WI38 (cell line): Measurements from ENCODE around the gene PPARA.
"Not testable (repeated sequence)": the region's sequence is repeated elsewhere in the genome, so short reads cannot be mapped to it uniquely, and the experiment has no call there.

ENCODE experiments used
- H3K4me3 ChIP-seq: 2 replicates; pipeline ENCODE4 v1.5.1; 2011; ENCODE audit warnings: low read depth, mild to moderate bottlenecking, control low read depth, low read length
- TF ChIP-seq, protein P1 (sequence below): IDR thresholded peaks from 2 replicates; pipeline ENCODE4 v1.5.1; 2012; ENCODE audit warnings: low read depth, mild to moderate bottlenecking, control low read depth, low read length

PPARA gene

DNA sequence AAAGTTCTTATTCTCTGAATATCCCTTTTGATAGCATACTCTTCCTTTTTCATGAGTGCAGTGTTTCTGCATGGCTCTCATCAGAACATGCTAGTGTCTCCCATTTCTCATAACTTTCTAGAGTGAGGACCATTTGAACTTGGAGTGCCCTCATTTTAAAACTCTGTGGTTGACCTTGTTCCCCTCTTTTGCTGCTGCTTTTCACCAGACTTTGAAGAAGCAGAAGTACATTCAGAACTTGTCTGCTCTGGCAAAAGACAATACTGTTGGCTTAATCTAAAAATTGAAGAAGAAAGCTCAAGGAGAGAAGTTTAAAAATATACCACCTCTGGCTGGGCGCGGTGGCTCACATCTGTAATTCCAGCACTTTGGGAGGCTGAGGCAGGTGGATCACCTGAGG lies 35.0 kb downstream of the PPARA start:
- TF ChIP-seq, protein P1, sequence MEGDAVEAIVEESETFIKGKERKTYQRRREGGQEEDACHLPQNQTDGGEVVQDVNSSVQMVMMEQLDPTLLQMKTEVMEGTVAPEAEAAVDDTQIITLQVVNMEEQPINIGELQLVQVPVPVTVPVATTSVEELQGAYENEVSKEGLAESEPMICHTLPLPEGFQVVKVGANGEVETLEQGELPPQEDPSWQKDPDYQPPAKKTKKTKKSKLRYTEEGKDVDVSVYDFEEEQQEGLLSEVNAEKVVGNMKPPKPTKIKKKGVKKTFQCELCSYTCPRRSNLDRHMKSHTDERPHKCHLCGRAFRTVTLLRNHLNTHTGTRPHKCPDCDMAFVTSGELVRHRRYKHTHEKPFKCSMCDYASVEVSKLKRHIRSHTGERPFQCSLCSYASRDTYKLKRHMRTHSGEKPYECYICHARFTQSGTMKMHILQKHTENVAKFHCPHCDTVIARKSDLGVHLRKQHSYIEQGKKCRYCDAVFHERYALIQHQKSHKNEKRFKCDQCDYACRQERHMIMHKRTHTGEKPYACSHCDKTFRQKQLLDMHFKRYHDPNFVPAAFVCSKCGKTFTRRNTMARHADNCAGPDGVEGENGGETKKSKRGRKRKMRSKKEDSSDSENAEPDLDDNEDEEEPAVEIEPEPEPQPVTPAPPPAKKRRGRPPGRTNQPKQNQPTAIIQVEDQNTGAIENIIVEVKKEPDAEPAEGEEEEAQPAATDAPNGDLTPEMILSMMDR: no peak
- no peak overlapping the region for H3K4me3 ChIP-seq

DNA sequence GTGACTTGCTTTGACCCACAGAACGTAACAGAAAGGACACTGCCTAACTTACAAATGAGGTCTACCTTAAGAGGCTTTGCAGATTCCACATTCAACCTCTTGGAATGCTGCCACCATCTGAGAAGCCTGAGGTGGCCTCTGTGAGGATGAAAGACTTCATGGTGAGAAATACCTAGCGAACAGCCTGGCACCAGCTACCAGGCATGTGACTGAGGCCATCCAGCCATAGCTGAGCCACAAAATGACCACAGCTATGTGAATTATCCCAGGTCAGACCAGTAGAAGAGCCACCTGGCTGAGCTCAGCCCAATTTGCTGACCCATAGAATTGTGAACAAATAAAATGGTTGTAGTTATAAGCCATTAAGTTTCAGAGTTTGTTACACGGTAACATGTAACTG lies 37.5 kb downstream of the PPARA start:
- no peak overlapping the region for H3K4me3 ChIP-seq
- TF ChIP-seq, protein P1: no peak

DNA sequence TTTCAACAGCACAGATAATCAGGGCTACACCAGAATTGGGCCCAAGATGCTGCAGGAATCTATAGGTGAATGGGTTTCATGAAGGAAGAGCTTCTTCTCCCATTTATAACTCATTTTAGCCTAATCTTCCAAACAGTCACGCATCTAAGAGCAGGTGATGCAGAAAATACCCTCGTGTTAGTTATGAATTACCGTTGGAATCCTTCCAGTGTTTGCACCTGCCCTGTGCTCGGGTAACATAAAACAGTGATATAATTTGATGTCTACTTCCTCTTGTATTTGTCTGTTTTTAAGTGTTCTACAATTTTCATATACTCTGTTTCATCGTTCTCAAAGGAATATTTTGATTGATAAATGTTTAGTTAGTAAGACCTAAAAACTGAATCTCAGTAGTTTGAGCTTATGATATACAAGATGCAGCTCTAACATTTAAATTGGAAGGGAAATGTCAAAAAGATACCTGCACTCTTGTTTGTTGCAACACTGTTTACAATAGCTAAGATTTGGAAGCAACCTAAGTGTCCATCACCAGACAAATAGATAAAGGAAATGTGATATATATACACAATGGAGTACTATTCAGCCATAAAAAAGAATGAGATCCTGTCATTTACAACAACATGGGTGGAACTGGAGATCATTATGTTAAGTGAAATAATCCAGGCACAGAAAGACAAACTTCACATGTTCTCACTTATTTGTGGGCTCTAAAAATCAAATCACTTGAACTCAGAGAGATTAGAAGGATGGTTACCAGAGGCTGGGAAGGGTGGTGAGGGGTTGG lies 42.1 kb downstream of the PPARA start:
- H3K4me3 ChIP-seq: no peak overlapping the region
- TF ChIP-seq, protein P1: no peak

DNA sequence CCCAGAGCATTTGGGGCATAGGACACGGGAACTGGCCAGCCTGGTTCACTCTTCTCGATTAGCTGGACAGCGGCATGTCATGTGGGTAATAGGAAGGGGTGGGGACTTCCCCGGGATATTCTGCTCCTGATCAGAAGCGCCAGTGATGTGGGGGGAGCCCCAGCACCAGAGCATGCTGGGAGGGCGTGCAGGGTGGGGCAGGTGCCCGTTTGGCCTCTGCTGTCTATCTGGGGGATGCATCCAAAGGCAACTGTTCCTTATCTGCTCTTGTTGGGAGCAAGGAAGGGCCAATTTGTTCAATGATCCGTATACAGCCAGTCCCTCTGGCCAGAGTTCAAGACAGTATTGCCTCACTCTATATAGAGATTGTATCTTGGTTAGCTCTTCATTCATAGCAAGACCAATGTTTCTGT lies 43.6 kb downstream of the PPARA start:
- TF ChIP-seq, protein P1: no peak
- H3K4me3 ChIP-seq: no peak overlapping the region

DNA sequence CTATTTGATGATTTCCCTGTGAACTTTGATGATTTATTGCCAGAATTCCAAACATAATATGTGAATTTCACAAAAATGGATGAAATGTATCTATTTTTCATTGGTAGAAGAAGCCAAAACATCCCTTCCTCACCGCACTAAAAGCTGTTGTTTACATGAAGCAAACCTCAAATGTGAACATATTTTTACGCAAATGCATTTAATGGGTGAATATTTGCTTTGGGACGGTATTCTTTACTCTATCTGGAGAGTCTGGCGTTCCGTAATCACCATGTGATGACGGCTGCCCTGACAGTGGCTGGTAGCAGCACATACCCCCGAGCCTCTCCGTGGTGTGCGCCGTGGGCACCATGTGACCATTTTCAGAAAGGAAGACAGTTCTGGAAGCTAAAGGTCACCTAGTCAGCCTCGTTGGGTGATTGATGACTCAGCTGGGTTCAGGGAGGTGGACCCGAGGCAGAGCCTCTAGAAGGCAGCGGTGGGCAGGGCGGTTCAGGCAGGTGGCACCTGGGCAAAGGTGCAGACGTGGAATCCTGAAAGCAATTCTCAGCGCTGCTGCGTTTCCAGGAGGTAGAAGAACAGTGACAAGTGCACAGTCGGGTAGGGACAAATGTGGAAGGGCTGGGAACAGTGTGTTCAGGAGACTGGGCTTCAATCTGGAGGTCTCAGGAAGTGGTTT lies 45.3 kb downstream of the PPARA start:
- TF ChIP-seq, protein P1: no peak
- no peak overlapping the region for H3K4me3 ChIP-seq

DNA sequence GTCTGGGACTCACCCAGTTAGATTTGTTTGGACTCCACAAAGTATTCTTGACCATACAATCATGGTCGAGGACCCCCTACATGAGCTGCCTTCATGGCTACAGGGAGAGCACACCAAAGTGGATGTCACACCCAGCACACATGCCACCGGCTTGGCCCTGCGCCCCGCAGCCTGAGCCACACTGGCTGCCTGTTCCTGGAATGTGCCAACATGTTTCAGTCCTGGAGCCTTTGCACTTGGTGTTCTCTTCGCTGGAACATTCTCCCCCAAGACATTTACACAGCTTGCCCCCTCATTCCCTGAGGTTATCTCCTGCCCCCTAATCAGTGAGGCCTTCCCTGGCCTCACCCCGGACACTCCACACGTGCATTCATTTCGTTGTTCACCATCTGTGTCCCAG lies 46.0 kb downstream of the PPARA start:
- TF ChIP-seq, protein P1: no peak

DNA sequence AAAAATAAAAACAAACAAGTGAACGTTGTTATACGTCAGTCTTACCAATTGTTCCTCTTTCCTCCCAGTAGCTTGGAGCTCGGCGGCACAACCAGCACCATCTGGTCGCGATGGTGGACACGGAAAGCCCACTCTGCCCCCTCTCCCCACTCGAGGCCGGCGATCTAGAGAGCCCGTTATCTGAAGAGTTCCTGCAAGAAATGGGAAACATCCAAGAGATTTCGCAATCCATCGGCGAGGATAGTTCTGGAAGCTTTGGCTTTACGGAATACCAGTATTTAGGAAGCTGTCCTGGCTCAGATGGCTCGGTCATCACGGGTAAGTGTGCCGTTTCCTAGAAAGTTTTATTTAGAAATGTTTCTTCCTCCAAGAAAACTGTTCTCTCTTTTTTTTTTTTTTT lies 47.9 kb downstream of the PPARA start:
- TF ChIP-seq, protein P1: no peak
- no peak overlapping the region for H3K4me3 ChIP-seq

More for the DNA sequence above, 46.0 kb downstream of the PPARA start:
- H3K4me3 ChIP-seq: no peak overlapping the region

DNA sequence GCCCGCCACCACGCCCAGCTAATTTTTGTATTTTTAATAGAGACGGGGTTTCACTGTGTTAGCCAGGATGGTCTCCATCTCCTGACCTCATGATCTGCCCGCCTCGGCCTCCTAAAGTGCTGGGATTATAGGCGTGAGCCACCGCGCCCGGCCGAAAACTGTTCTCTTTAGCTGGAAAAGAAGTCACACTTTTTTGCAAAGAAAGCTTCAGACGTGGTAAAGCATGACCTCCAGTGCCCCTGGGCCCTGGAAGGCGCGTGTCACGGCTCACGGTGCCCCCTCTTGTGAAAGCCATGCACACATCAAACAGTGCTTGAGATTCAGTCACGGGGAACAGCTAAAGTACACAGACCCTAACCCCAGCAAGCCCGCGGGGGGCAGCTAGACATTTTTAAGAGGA lies 48.5 kb downstream of the PPARA start:
- H3K4me3 ChIP-seq: not testable (repeated sequence)
